HEK293 (cell line): ENCODE results near the gene PEX11G.

ENCODE experiments used
- CTCF ChIP-seq: fragments of 450-650 bp; formaldehyde crosslinking; IDR thresholded peaks from 2 replicates; pipeline ENCODE4 v1.5.1; 2016; ENCODE audit warnings: missing biosample characterization, missing genetic modification characterization
- SP2 ChIP-seq: fragments of 450-650 bp; formaldehyde crosslinking; IDR thresholded peaks from 2 replicates; pipeline ENCODE4 v1.5.1; 2016; ENCODE audit warnings: missing biosample characterization, missing genetic modification characterization
- ZFP69B ChIP-seq: fragments of 450-650 bp; formaldehyde crosslinking; IDR thresholded peaks from 2 replicates; pipeline ENCODE4 v1.5.1; 2016; ENCODE audit warnings: missing biosample characterization, missing genetic modification characterization
- ZNF704 ChIP-seq: fragments of 450-650 bp; formaldehyde crosslinking; IDR thresholded peaks from 2 replicates; pipeline ENCODE4 v1.5.1; 2016; ENCODE audit warnings: missing biosample characterization, missing genetic modification characterization

GRCh38 chr19:7535998-7536695 is 47.3 kb upstream of the PEX11G start:
- TF ChIP-seq ZFP69B (tag by site-specific recombination) = no peak
- no peak for TF ChIP-seq CTCF (tag by site-specific recombination)
- TF ChIP-seq SP2 (tag by site-specific recombination) = no peak
- no peak for TF ChIP-seq ZNF704 (tag by site-specific recombination)
